ENCODE results near the gene REPIN1.

REPIN1 gene

DNA sequence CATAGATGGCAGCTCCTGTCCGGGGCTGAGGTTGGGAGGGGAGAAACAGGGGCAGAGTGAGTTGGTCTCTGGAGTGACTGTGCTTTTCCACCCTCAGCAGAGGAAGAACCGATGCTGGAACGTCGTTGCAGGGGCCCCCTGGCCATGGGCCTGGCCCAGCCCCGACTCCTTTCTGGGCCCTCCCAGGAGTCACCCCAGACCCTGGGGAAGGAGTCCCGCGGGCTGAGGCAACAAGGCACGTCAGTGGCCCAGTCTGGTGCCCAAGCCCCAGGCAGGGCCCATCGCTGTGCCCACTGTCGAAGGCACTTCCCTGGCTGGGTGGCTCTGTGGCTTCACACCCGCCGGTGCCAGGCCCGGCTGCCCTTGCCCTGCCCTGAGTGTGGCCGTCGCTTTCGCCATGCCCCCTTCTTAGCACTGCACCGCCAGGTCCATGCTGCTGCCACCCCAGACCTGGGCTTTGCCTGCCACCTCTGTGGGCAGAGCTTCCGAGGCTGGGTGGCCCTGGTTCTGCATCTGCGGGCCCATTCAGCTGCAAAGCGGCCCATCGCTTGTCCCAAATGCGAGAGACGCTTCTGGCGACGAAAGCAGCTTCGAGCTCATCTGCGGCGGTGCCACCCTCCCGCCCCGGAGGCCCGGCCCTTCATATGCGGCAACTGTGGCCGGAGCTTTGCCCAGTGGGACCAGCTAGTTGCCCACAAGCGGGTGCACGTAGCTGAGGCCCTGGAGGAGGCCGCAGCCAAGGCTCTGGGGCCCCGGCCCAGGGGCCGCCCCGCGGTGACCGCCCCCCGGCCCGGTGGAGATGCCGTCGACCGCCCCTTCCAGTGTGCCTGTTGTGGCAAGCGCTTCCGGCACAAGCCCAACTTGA lies 2.7 kb downstream of the REPIN1 start:
- H3K27me3 Mint-ChIP-seq (ENCODE audit: low read depth): no peaks in the 10 kb centered on the region
- DNase-seq (ENCODE audit: low spot score): no peak
- peaks cover 31% of the 10 kb centered on the region for H3K4me1 Mint-ChIP-seq (ENCODE audit: low read depth)
- H3K4me3 Mint-ChIP-seq: no peak overlapping the region
- H3K27ac Mint-ChIP-seq: no peak overlapping the region
- peaks cover 21% of the 10 kb centered on the region for H3K36me3 Mint-ChIP-seq (ENCODE audit: low read depth)
- H3K9me3 Mint-ChIP-seq: no peaks in the 10 kb centered on the region

DNA sequence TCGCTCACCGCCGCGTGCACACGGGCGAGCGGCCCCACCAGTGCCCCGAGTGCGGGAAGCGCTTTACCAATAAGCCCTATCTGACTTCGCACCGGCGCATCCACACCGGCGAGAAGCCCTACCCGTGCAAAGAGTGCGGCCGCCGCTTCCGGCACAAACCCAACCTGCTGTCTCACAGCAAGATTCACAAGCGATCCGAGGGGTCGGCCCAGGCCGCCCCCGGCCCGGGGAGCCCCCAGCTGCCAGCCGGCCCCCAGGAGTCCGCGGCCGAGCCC lies 3.3 kb downstream of the REPIN1 start:
- H3K9me3 Mint-ChIP-seq: no peaks in the 10 kb centered on the region
- peaks cover 21% of the 10 kb centered on the region for H3K36me3 Mint-ChIP-seq (ENCODE audit: low read depth)
- H3K27me3 Mint-ChIP-seq (ENCODE audit: low read depth): no peaks in the 10 kb centered on the region
- H3K4me3 Mint-ChIP-seq: no peak overlapping the region
- no peak for DNase-seq (ENCODE audit: low spot score)
- H3K27ac Mint-ChIP-seq: no peak overlapping the region
- peaks cover 34% of the 10 kb centered on the region for H3K4me1 Mint-ChIP-seq (ENCODE audit: low read depth)

DNA sequence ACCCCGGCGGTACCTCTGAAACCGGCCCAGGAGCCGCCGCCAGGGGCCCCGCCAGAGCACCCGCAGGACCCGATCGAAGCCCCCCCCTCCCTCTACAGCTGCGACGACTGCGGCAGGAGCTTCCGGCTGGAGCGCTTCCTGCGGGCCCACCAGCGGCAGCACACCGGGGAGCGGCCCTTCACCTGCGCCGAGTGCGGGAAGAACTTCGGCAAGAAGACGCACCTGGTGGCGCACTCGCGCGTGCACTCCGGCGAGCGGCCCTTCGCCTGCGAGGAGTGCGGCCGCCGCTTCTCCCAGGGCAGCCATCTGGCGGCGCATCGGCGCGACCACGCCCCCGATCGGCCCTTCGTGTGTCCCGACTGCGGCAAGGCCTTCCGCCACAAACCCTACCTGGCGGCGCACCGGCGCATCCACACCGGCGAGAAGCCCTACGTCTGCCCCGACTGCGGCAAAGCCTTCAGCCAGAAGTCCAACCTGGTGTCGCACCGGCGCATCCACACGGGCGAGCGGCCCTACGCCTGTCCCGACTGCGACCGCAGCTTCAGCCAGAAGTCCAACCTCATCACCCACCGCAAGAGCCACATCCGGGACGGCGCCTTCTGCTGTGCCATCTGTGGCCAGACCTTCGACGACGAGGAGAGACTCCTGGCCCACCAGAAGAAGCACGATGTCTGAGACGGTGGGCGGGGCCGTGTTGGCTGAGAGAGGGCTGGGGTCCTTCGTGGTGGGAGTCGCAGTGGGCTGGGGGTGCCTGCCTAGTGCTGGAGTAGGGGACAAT lies 3.8 kb downstream of the REPIN1 start:
- no peak for DNase-seq (ENCODE audit: low spot score)
- Mint-ChIP-seq H3K36me3 (ENCODE audit: low read depth) (peaks cover 21% of the 10 kb centered on the region), H3K27me3 (ENCODE audit: low read depth) (no peaks in the 10 kb centered on the region), H3K9me3 (no peaks in the 10 kb centered on the region), H3K4me3 (no peak overlapping the region), H3K4me1 (ENCODE audit: low read depth) (peaks cover 35% of the 10 kb centered on the region), H3K27ac (no peak overlapping the region)

DNA sequence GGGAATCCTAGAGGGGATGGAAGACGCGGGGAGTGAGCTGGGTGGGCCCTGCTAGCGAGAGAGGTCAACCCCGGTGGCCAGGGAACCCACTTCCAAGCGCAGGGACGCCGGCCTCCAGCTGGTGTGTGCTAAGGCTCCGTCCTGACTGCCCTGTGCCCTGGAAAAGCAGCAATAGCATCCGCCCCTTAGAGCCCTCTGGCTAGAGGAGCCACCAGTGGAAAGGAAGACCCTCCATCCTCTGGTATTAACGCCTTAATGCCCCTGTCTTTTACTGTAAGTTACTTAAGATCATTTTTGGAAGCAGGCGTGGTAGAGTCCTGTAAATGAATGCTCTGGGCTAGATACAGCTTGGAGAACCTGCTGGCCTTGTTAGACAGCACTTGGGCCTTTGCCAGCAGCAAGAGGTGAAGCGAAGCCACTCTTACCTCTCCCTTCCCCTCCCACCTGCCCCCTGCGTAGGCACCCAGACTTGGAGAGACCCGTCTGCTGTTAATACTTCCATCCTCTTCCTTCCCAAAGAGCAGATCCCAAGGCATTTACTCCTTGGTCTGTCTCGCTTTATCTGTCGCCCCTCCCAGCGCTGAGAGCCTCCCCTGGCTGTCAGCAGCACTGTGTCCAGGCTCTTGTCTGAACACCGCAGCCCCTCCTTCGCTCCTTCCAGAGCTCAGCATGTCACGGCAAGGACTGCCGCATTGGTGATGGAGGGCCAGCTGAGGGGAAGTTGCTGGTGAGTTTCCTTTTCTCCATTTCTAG lies 4.6 kb downstream of the REPIN1 start:
- Mint-ChIP-seq H3K9me3 (no peaks in the 10 kb centered on the region), H3K27ac (no peak overlapping the region), H3K27me3 (ENCODE audit: low read depth) (no peaks in the 10 kb centered on the region), H3K4me1 (ENCODE audit: low read depth) (peaks cover 38% of the 10 kb centered on the region), H3K36me3 (ENCODE audit: low read depth) (peaks cover 21% of the 10 kb centered on the region), H3K4me3 (no peak overlapping the region)
- DNase-seq (ENCODE audit: low spot score): no peak

DNA sequence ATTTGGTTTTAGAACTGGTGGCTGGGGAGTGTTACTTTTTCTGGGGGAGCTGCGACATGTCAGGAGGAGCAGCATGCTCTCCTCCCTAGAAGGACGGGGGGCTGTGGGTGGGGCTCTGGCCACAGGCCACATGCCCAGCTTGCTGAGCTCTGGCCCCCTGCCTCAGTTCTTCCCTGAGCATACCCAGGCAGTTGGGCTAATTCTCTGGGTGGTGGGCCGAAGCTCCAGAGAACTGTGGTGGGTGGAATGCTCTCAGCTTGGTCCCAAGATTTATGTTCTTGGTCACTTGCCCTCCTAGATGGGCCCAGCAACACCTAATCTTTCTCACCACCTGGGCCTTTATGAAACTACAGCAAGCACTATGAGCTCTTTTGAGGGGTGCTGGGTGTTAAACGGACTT lies 5.4 kb downstream of the REPIN1 start:
- DNase-seq (ENCODE audit: low spot score): no peak
- Mint-ChIP-seq H3K36me3 (ENCODE audit: low read depth) (peaks cover 21% of the 10 kb centered on the region), H3K27ac (no peak overlapping the region), H3K9me3 (no peaks in the 10 kb centered on the region), H3K4me1 (ENCODE audit: low read depth) (peaks cover 39% of the 10 kb centered on the region), H3K27me3 (ENCODE audit: low read depth) (no peaks in the 10 kb centered on the region), H3K4me3 (no peak overlapping the region)

DNA sequence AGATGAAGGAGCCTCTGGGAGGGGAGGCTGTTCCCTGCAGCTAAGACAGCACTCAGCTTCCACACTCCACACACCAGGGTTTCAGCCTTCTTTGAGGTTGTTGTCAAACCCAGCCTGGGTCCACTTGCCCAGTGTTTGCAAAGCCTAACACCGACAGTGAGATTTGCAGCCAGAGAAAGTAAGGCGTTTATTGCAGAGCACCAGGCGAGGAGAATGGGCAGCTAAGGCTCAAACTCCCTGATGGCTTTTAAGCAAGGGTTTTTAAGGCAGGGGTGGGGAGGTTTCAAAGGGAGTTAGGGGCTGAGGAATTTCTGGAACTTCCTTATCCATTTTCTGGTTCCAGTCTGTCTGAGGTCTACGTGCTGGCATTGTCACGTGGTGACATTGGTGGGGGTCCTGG lies 5.8 kb downstream of the REPIN1 start:
- no peaks in the 10 kb centered on the region for H3K27me3 Mint-ChIP-seq (ENCODE audit: low read depth)
- DNase-seq (ENCODE audit: low spot score): no peak
- no peaks in the 10 kb centered on the region for H3K9me3 Mint-ChIP-seq
- peaks cover 39% of the 10 kb centered on the region for H3K4me1 Mint-ChIP-seq (ENCODE audit: low read depth)
- no peak overlapping the region for H3K4me3 Mint-ChIP-seq
- no peak overlapping the region for H3K27ac Mint-ChIP-seq
- H3K36me3 Mint-ChIP-seq (ENCODE audit: low read depth): peaks cover 21% of the 10 kb centered on the region

DNA sequence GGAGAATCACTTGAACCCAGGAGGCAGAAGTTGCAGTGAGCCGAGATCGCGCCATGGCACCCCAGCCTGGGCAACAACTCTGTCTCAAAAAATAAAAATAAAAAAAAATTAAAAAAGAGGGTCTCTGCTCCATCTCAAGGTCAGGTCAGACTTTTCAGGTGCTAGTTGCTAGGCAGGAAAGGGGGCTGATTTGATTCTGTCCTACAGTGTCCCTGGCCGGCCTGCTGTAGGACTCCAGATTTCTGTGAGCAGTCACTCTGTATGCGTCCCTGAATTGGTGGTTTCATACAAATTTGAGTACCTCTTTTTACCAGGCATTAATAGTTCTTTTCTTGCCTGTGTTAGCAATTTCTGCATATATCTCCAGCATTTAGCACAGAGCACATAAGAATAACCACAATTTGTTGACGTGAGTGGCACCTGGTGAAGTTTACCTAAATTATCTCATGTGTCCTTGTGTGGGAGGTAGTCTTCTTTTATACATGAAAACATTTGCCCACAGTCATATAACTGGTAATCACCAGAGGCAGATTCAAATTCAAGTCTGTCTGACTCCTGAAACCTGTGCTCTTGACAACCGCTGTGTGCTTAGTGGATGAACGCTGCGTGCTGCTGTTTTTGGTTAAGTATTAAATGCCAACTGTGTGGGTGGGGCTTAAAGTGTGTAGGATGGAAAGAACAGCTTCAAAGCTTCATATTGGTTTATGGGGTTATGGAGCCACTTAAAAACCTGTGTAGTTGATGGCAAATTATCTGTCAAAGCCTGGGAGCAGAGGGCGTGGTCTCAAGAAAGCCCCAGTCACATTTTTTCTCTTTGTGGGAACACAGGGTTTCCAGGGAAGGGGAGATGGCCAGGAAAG lies 7.3 kb downstream of the REPIN1 start:
- Mint-ChIP-seq H3K4me3 (peak overlapping the region; percentile 22), H3K36me3 (ENCODE audit: low read depth) (peaks cover 14% of the 10 kb centered on the region), H3K27me3 (ENCODE audit: low read depth) (no peaks in the 10 kb centered on the region), H3K9me3 (no peaks in the 10 kb centered on the region), H3K27ac (peak overlapping the region; percentile 41), H3K4me1 (ENCODE audit: low read depth) (peaks cover 44% of the 10 kb centered on the region)
- DNase-seq (ENCODE audit: low spot score): peak; percentile 51

DNA sequence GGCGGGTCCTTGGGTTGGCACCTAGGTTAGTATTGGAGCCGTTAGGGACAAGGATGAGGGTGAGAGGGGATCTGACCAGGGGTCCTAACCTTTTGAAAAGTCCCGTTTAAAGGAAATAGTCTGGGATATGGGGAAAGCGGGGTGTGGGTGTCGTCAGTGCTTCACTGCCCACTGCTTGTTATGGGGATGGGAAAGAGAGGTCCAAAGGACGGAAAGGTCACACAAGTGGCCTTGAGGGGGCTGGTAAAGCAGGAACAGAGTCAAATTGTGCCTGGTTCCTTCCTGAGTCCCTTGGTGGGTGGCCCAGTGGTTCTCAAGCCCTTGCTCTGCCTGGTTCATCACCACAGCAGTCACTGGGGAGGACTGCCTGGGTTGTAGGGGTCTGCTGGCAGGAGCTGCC lies 7.9 kb downstream of the REPIN1 start:
- H3K4me1 Mint-ChIP-seq (ENCODE audit: low read depth): peaks cover 45% of the 10 kb centered on the region
- H3K27ac Mint-ChIP-seq: peak overlapping the region; percentile 41

DNA sequence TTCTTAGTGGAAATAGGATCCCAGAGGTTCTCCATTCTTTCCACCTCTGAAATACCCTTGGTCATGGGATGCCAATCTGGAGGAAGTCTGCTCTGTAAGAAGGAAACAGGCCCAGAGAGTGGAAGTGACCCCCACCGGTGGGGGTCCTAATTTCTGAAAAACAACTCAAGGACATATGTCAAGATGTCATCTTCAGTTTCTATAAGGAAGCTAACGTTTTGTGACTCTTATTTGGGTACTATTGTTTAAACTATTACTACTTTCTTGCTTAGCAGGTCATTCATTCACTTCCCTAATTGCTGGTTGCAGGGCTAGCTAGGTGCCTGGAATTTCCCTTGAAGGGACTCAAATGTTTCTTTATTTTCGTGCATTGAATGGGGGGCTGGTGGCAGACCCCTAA lies 8.6 kb downstream of the REPIN1 start:
- peaks cover 14% of the 10 kb centered on the region for H3K36me3 Mint-ChIP-seq (ENCODE audit: low read depth)
- no peak for DNase-seq (ENCODE audit: low spot score)
- peaks cover 45% of the 10 kb centered on the region for H3K4me1 Mint-ChIP-seq (ENCODE audit: low read depth)
- H3K27me3 Mint-ChIP-seq (ENCODE audit: low read depth): no peaks in the 10 kb centered on the region
- H3K9me3 Mint-ChIP-seq: no peaks in the 10 kb centered on the region
- no peak overlapping the region for H3K27ac Mint-ChIP-seq
- H3K4me3 Mint-ChIP-seq: no peak overlapping the region

More for the DNA sequence above, 7.9 kb downstream of the REPIN1 start:
- Mint-ChIP-seq H3K27me3 (ENCODE audit: low read depth) (no peaks in the 10 kb centered on the region), H3K4me3 (peak overlapping the region; percentile 22), H3K9me3 (no peaks in the 10 kb centered on the region), H3K36me3 (ENCODE audit: low read depth) (peaks cover 14% of the 10 kb centered on the region)
- no peak for DNase-seq (ENCODE audit: low spot score)

DNA sequence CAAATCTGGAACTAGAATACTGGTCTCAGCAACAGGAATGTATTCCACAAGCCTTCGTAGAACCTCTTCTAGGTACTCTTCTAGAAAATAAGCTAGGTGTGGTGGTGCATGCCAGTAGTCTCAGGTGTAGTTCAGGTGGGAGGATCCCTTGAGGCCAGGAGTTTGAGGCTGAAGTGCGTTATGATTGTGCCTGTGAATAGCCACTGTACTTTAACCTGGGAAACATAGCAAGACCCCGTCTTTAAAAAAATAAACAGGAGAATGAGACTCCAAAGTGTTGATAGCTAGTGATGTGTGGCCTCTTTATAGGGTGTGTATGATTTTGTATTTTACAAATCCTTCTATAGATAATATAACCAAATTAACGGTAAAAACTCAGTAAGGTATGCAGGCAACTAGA lies 9.0 kb downstream of the REPIN1 start:
- no peaks in the 10 kb centered on the region for H3K27me3 Mint-ChIP-seq (ENCODE audit: low read depth)
- H3K4me1 Mint-ChIP-seq (ENCODE audit: low read depth): peaks cover 46% of the 10 kb centered on the region
- H3K36me3 Mint-ChIP-seq (ENCODE audit: low read depth): peaks cover 14% of the 10 kb centered on the region
- H3K9me3 Mint-ChIP-seq: no peaks in the 10 kb centered on the region
- H3K4me3 Mint-ChIP-seq: peak overlapping the region; percentile 81
- DNase-seq (ENCODE audit: low spot score): no peak
- H3K27ac Mint-ChIP-seq: peak overlapping the region; percentile 38

DNA sequence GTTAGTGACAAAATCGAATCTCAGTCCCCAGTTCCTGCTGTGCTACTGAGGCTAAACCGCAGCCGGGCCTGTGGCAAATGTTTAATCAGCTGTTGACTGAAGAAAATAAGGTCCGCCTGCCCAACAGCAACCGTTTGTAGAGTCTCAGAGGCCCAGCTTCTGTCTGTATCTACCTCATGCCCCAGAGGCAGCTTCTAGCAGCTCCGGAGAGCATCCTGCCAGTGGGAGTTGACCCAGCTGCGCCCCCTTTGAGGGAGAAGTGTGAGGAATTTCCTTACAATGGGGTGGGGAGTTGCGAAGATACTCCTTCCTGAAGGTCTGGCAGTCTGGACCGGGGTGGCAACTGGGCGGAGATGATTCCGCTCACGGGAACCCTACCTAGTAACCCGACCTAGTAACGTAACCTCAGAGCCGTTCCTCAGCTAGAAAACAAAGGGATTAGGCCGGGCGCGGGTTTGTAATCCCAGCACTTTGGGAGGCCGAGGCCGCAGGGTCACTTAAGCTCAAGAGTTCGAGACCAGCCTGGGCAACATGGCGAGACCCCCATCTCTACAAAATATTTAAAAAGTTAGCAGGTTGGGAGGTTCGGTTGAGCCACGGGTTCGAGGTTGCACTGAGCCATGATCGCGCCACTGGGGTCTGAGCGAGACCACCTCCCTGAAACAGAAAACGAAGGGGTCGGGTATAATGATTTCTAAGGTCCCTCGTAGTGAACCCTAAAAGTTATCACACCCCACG lies 9.7 kb downstream of the REPIN1 start:
- Mint-ChIP-seq H3K4me1 (ENCODE audit: low read depth) (peaks cover 52% of the 10 kb centered on the region), H3K27me3 (ENCODE audit: low read depth) (no peaks in the 10 kb centered on the region), H3K27ac (peak overlapping the region; percentile 82), H3K36me3 (ENCODE audit: low read depth) (peaks cover 13% of the 10 kb centered on the region), H3K4me3 (peak overlapping the region; percentile 81), H3K9me3 (no peaks in the 10 kb centered on the region)
- peak; percentile 32 for DNase-seq (ENCODE audit: low spot score)

DNA sequence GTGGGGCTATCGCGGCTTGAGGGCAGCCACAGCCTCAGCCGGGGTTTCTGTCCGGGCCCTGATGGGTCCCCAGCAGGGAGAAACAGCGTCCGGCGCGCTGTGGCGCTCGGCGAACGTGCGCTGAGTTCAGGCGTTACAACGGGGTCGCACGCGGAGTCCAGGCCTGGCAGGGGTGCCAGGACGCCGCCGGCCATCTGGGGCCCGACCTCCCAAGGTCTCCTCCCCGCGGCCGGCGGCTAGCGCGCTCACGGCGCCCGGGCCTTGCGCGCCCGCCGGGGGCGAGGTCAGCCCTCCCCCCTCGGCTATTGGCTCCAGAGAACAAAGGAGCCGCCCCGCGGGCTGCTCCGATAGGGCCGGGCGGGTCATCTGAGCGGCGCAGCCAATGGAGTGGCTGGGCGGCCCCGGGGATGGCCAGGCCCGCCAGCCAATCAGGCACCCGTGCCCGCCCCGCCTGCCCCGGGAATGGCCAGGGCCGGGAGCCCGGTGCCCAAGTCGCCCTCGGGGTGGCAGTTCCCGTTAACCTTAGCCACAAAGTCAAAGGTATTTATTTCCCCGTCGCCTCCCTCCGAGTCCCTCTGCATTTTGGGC lies 10.3 kb downstream of the REPIN1 start, which contains the start of gene ZNF775:
Gene ZNF775 (plus strand): TSS at position 478 of the 588 bp plus-strand sequence. CDS start 9,141 bp downstream, outside the sequence.
- peaks cover 53% of the 10 kb centered on the region for H3K4me1 Mint-ChIP-seq (ENCODE audit: low read depth)
- H3K4me3 Mint-ChIP-seq: peak within 1 kb of the TSS; percentile 92
- DNase-seq (ENCODE audit: low spot score): peak; percentile 96
- H3K9me3 Mint-ChIP-seq: no peaks in the 10 kb centered on the region
- H3K36me3 Mint-ChIP-seq (ENCODE audit: low read depth): peaks cover 10% of the 10 kb centered on the region
- H3K27ac Mint-ChIP-seq: peak within 1 kb of the TSS; percentile 82
- no peaks in the 10 kb centered on the region for H3K27me3 Mint-ChIP-seq (ENCODE audit: low read depth)
